ENCODE results near the gene CISD1.

- TF ChIP-seq GATA3 (IDR thresholded peaks at IDR 0.05; ENCODE audit: low read depth, low read length) (no peak), GATA2 (IDR thresholded peaks at IDR 0.05; ENCODE audit: low read depth, low read length) (no peak)
Observed at GRCh38 chr10:58281092-58281752, 12.3 kb downstream of the CISD1 start.

All from SH-SY5Y (cell line).